HCT116 (cell line): ENCODE data around the gene SLC16A10. TPM values are rescaled to one million over a fixed set of nuclear protein-coding genes. Genes with fewer than 3 reads are reported as not detected.

Source experiments
- ATAC-seq: fragments of 200-7000 bp; cut with Tn5 transposase; 2 replicates; pipeline ENCODE4 v1.9.1; 2020; ENCODE audit warnings: mild to moderate bottlenecking, moderate library complexity
- BruUV-seq: library from RNA; stranded (reverse); fragments of 400-500 nt; replicated peaks from 2 replicates; lab custom pipeline; 2021; lab: Mats Ljungman, UMichigan
- CTCF ChIA-PET: fragments of 300-600 bp; sonication (Branson Sonifier 250); formaldehyde crosslinking; loops from one replicate; lab custom pipeline; 2021; ENCODE audit warnings: antibody characterized with exemption; lab: Charles Lee
- POLR2A ChIA-PET: fragments of 300-600, 350-600 bp; sonication (Branson Sonifier 250); formaldehyde crosslinking; loops from one replicate; lab custom pipeline; 2021; ENCODE audit warnings: antibody characterized with exemption; lab: Charles Lee
- RAD21 ChIA-PET, 2 experiments: fragments of 300-600 bp; sonication (Branson Sonifier 250); formaldehyde crosslinking; loops; one replicate each; lab custom pipeline; 2023; ENCODE audit warnings: low total read pairs in 2 of 2; ENCODE audit not compliant: uncharacterized antibody in 2 of 2, unreplicated experiment in 2 of 2, low non-redundant PET in 1 of 2; lab: Charles Lee
- DNase-seq: peaks from one replicate; pipeline ENCODE4 v3.0.0-alpha.2; 2010; ENCODE audit warnings: low read depth, low spot score
- H2AFZ ChIP-seq: fragments of 200-600 bp; shearing (Covaris generic), sonication (generic); 2 replicates; pipeline ENCODE4 v1.6.1; 2017; ENCODE audit warnings: low read depth, mixed run types, mixed read lengths, antibody characterized with exemption, low read length; ENCODE audit not compliant: poor library complexity, severe bottlenecking
- H3K27ac ChIP-seq: 2 replicates; pipeline ENCODE4 v1.5.1; 2012; ENCODE audit warnings: low read depth, low read length
- H3K27me3 ChIP-seq: fragments of 200-600 bp; sonication (generic); 2 replicates; pipeline ENCODE4 v1.6.1; 2016; ENCODE audit warnings: mixed run types, low read length, mixed read lengths; ENCODE audit not compliant: insufficient read depth
- H3K36me3 ChIP-seq, 2 experiments: fragments of 200-500 bp in 1 of 2; fragments of 200-600 bp in 1 of 2; sonication (Bioruptor generic) in 1 of 2; sonication (generic) in 1 of 2; 2 replicates each; pipeline versions ENCODE4 v1.5.1 to v1.6.1; 2014 to 2016; ENCODE audit warnings: low read length in 2 of 2, inconsistent platforms in 1 of 2, mixed read lengths in 1 of 2, mixed run types in 1 of 2; ENCODE audit not compliant: insufficient read depth in 2 of 2, control insufficient read depth in 1 of 2
- H3K4me1 ChIP-seq, 2 experiments: fragments of 200-600 bp in 1 of 2; sonication (generic) in 1 of 2; 2 replicates each; pipeline versions ENCODE4 v1.5.1 to v1.6.1; 2012 to 2017; ENCODE audit warnings: low read length in 2 of 2, inconsistent platforms in 1 of 2, mild to moderate bottlenecking in 1 of 2, mixed read lengths in 1 of 2, mixed run types in 1 of 2, moderate library complexity in 1 of 2; ENCODE audit not compliant: insufficient read depth in 2 of 2, control insufficient read depth in 1 of 2
- H3K4me2 ChIP-seq: fragments of 200-600 bp; sonication (generic); 2 replicates; pipeline ENCODE4 v1.6.1; 2017; ENCODE audit warnings: mixed run types, low read length, mixed read lengths
- H3K4me3 ChIP-seq, 2 experiments: fragments of 200-600 bp in 1 of 2; sonication (generic) in 1 of 2; replicated peaks in 1 of 2; 2 replicates each; pipeline ENCODE4 v1.5.1; 2011 to 2016; ENCODE audit warnings: low read length in 2 of 2, control low read depth in 1 of 2, low read depth in 1 of 2, mild to moderate bottlenecking in 1 of 2, mixed read lengths in 1 of 2, mixed run types in 1 of 2
- H3K79me2 ChIP-seq: fragments of 200-600 bp; sonication (generic); 2 replicates; pipeline ENCODE4 v1.6.1; 2017; ENCODE audit warnings: mild to moderate bottlenecking, mixed run types, low read length, moderate library complexity, mixed read lengths; ENCODE audit not compliant: insufficient read depth
- H3K9ac ChIP-seq: fragments of 200-600 bp; sonication (generic); 2 replicates; pipeline ENCODE4 v1.6.1; 2016; ENCODE audit warnings: low read length, mixed read lengths
- H3K9me2 ChIP-seq: fragments of 200-600 bp; sonication (generic), shearing (Covaris generic); 2 replicates; pipeline ENCODE4 v1.6.1; 2017; ENCODE audit warnings: mixed run types, mild to moderate bottlenecking, moderate library complexity; ENCODE audit not compliant: insufficient read depth
- H3K9me3 ChIP-seq, 2 experiments: fragments of 200-500 bp in 1 of 2; fragments of 200-600 bp in 1 of 2; sonication (Bioruptor generic) in 1 of 2; sonication (generic) in 1 of 2; 2 replicates each; pipeline ENCODE4 v1.6.1; 2014 to 2017; ENCODE audit warnings: low read length in 2 of 2, mixed read lengths in 2 of 2, inconsistent platforms in 1 of 2, low read depth in 1 of 2, mild to moderate bottlenecking in 1 of 2, mixed run types in 1 of 2, moderate library complexity in 1 of 2; ENCODE audit not compliant: control insufficient read depth in 1 of 2, insufficient read depth in 1 of 2
- H4K20me1 ChIP-seq: fragments of 200-600 bp; sonication (generic), shearing (Covaris generic); 2 replicates; pipeline ENCODE4 v1.6.1; 2017; ENCODE audit warnings: mixed run types, mild to moderate bottlenecking, moderate library complexity; ENCODE audit not compliant: insufficient read depth
- ATF3 ChIP-seq: IDR thresholded peaks from 2 replicates; pipeline ENCODE4 v1.6.1; 2012
- CBX3 ChIP-seq: IDR thresholded peaks from 2 replicates; pipeline ENCODE4 v1.6.1; 2012; ENCODE audit warnings: low read depth
- CEBPB ChIP-seq: IDR thresholded peaks from 2 replicates; pipeline ENCODE4 v1.6.1; 2012; ENCODE audit warnings: low read depth
- CTCF ChIP-seq, 3 experiments: fragments of 200-600 bp in 1 of 3; sonication (generic) in 1 of 3; IDR thresholded peaks in 2 of 3; conservative IDR thresholded peaks in 1 of 3; 2 replicates each; pipeline ENCODE4 v1.5.1; 2012 to 2017; ENCODE audit warnings: low read depth in 2 of 3, low read length in 2 of 3, antibody characterized with exemption in 1 of 3, borderline replicate concordance in 1 of 3, control low read depth in 1 of 3, mild to moderate bottlenecking in 1 of 3, mixed read lengths in 1 of 3, mixed run types in 1 of 3, moderate library complexity in 1 of 3; ENCODE audit not compliant: insufficient read depth in 1 of 3
- EGR1 ChIP-seq: IDR thresholded peaks from 2 replicates; pipeline ENCODE4 v1.6.1; 2012; ENCODE audit warnings: low read depth
- ELF1 ChIP-seq: IDR thresholded peaks from 2 replicates; pipeline ENCODE4 v1.6.1; 2012; ENCODE audit warnings: low read depth, borderline replicate concordance
- EZH2 ChIP-seq: fragments of 200-600 bp; sonication (generic); IDR thresholded peaks from 2 replicates; pipeline ENCODE4 v1.6.1; 2017; ENCODE audit warnings: antibody characterized with exemption, mixed run types
- EZH2phosphoT487 ChIP-seq: fragments of 200-600 bp; IDR thresholded peaks from 2 replicates; pipeline ENCODE4 v1.6.1; 2018; ENCODE audit warnings: antibody characterized with exemption, borderline replicate concordance
- FOSL1 ChIP-seq: IDR thresholded peaks from 2 replicates; pipeline ENCODE4 v1.6.1; 2012; ENCODE audit warnings: low read depth
- JUND ChIP-seq: IDR thresholded peaks from 2 replicates; pipeline ENCODE4 v1.6.1; 2012
- POLR2AphosphoS5 ChIP-seq: IDR thresholded peaks from 2 replicates; pipeline ENCODE4 v1.6.1; 2011; ENCODE audit warnings: mild to moderate bottlenecking, low read depth, low read length, moderate library complexity
- SRF ChIP-seq: IDR thresholded peaks from 2 replicates; pipeline ENCODE4 v1.6.1; 2012; ENCODE audit warnings: low read depth
- TCF7L2 ChIP-seq: IDR thresholded peaks from 2 replicates; pipeline ENCODE4 v1.7.0; 2011; ENCODE audit warnings: borderline replicate concordance, inconsistent platforms; ENCODE audit not compliant: insufficient read depth, insufficient read length; ENCODE audit errors: extremely low read depth
- YY1 ChIP-seq: IDR thresholded peaks from 2 replicates; pipeline ENCODE4 v1.6.1; 2011; ENCODE audit warnings: low read length, low read depth, moderate library complexity, mild to moderate bottlenecking; ENCODE audit not compliant: insufficient replicate concordance; ENCODE audit errors: extremely low read depth
- ZBTB33 ChIP-seq: IDR thresholded peaks from 2 replicates; pipeline ENCODE4 v1.6.1; 2011; ENCODE audit warnings: mild to moderate bottlenecking, low read length, moderate library complexity; ENCODE audit not compliant: insufficient replicate concordance; ENCODE audit errors: extremely low read depth
- ZFX ChIP-seq: fragments of 450-650 bp; IDR thresholded peaks from 2 replicates; pipeline ENCODE4 v1.6.1; 2017
- ZNF274 ChIP-seq: fragments of 200-500 bp; sonication (Bioruptor generic); IDR thresholded peaks from 2 replicates; pipeline ENCODE4 v1.6.1; 2014; ENCODE audit warnings: mild to moderate bottlenecking, low read depth, low read length, inconsistent platforms
- intact Hi-C: fragments of 100-400 bp; cut with micrococcal nuclease; formaldehyde crosslinking; loops from 2 replicates; pipeline ENCODE4 v1.10.0; 2022
- total RNA-seq: library from RNA; stranded (reverse); gene quantifications from one replicate; pipeline ENCODE4 v1.2.1, GENCODE V29; 2021; ENCODE audit not compliant: unreplicated experiment
- TF ChIP-seq, protein P1 (sequence below): IDR thresholded peaks from 2 replicates; pipeline ENCODE4 v1.6.1; 2012; ENCODE audit warnings: low read depth
- TF ChIP-seq, protein P2 (sequence below): IDR thresholded peaks from 2 replicates; pipeline ENCODE4 v1.6.1; 2012

SLC16A10 gene
- total RNA-seq, 1 experiment from 2014 or later: 8.3 TPM

DNA sequence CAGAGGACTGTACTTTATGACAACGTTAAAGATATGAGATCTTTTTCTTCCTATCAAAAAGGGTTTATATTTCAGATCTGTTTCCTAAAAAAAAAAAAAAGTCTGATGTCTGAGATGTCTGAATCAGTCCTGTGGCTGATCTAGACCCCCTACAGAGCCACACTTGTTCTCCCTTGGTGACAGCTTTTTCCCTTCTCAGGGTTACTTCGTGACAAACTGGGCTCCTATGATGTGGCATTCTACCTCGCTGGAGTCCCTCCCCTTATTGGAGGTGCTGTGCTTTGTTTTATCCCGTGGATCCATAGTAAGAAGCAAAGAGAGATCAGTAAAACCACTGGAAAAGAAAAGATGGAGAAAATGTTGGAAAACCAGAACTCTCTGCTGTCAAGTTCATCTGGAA is 134.5 kb downstream of the SLC16A10 start:
- intact Hi-C loops: loop anchor here (10.0 kb wide), 1 partner anchor 707 kb away; no protein-coding TSS in a partner anchor
- Histone ChIP-seq H2AFZ (no peak overlapping the region), H3K79me2 (no peaks in the 10 kb centered on the region), H4K20me1 (no peaks in the 10 kb centered on the region), H3K27ac (no peak overlapping the region), H3K36me3 (no peaks in the 10 kb centered on the region), H3K9ac (no peak overlapping the region), H3K4me1 (no peaks in the 10 kb centered on the region), H3K4me3 (no peak overlapping the region), H3K4me2 (no peak overlapping the region), H3K9me2 (no peaks in the 10 kb centered on the region), H3K27me3 (no peaks in the 10 kb centered on the region), H3K9me3 (no peaks in the 10 kb centered on the region)
- TF ChIP-seq EZH2 (no peak), EGR1 (no peak), ZNF274 (no peak), ZBTB33 (no peak), YY1 (no peak), CTCF (IDR thresholded peaks at IDR 0.05 in 2 of 3, conservative IDR thresholded peaks at IDR 0.05 in 1 of 3; ENCODE audit: borderline replicate concordance in 1 of 3, insufficient read depth in 1 of 3, low read depth in 2 of 3, low read length in 2 of 3) (no peak), CEBPB (no peak), ELF1 (no peak), EZH2phosphoT487 (no peak), TCF7L2 (no peak), ZFX (no peak), SRF (no peak), ATF3 (no peak), FOSL1 (no peak), POLR2AphosphoS5 (no peak), JUND (no peak), CBX3 (no peak)
- TF ChIP-seq, protein P1, sequence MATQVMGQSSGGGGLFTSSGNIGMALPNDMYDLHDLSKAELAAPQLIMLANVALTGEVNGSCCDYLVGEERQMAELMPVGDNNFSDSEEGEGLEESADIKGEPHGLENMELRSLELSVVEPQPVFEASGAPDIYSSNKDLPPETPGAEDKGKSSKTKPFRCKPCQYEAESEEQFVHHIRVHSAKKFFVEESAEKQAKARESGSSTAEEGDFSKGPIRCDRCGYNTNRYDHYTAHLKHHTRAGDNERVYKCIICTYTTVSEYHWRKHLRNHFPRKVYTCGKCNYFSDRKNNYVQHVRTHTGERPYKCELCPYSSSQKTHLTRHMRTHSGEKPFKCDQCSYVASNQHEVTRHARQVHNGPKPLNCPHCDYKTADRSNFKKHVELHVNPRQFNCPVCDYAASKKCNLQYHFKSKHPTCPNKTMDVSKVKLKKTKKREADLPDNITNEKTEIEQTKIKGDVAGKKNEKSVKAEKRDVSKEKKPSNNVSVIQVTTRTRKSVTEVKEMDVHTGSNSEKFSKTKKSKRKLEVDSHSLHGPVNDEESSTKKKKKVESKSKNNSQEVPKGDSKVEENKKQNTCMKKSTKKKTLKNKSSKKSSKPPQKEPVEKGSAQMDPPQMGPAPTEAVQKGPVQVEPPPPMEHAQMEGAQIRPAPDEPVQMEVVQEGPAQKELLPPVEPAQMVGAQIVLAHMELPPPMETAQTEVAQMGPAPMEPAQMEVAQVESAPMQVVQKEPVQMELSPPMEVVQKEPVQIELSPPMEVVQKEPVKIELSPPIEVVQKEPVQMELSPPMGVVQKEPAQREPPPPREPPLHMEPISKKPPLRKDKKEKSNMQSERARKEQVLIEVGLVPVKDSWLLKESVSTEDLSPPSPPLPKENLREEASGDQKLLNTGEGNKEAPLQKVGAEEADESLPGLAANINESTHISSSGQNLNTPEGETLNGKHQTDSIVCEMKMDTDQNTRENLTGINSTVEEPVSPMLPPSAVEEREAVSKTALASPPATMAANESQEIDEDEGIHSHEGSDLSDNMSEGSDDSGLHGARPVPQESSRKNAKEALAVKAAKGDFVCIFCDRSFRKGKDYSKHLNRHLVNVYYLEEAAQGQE: no peak
- TF ChIP-seq, protein P2, sequence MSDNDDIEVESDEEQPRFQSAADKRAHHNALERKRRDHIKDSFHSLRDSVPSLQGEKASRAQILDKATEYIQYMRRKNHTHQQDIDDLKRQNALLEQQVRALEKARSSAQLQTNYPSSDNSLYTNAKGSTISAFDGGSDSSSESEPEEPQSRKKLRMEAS: no peak
- no TSS peak for BruUV-seq
- CTCF ChIA-PET: interaction anchor here (1.6 kb wide), 1 partner anchor 11 kb away, joined by 5 read pairs; no protein-coding TSS in a partner anchor
- DNase-seq: no peak
- RAD21 ChIA-PET: no interaction called here
- POLR2A ChIA-PET: no interaction called here
- ATAC-seq: no peak
